ENCODE measurements around the gene KMT2C.
A peak's percentile ranks its signal among the peaks of the same experiment; 100 is the strongest.
"Not testable (repeated sequence)": the region's sequence is repeated elsewhere in the genome, so short reads cannot be mapped to it uniquely, and the experiment has no call there.

KMT2C gene

GRCh38 chr7:152286972-152287371, 148.8 kb downstream of the KMT2C start:
- not testable (repeated sequence) for DNase-seq

- peak; percentile 11 for DNase-seq
Measured at GRCh38 chr7:152286219-152286618, 149.6 kb downstream of the KMT2C start.

GRCh38 chr7:152284998-152285397, 150.8 kb downstream of the KMT2C start:
- not testable (repeated sequence) for DNase-seq

- not testable (repeated sequence) for DNase-seq
Measured at GRCh38 chr7:152277687-152278086, 158.1 kb downstream of the KMT2C start.

GRCh38 chr7:152270427-152270826, 165.4 kb downstream of the KMT2C start:
- not testable (repeated sequence) for DNase-seq

- not testable (repeated sequence) for DNase-seq
Measured at GRCh38 chr7:152266859-152267258, 168.9 kb downstream of the KMT2C start.

GRCh38 chr7:152264915-152265314, 170.9 kb downstream of the KMT2C start:
- DNase-seq: not testable (repeated sequence)

- DNase-seq: not testable (repeated sequence)
Measured at GRCh38 chr7:152262146-152262545, 173.7 kb downstream of the KMT2C start.

GRCh38 chr7:152259645-152260044, 176.2 kb downstream of the KMT2C start:
- DNase-seq: not testable (repeated sequence)

GRCh38 chr7:152247851-152248250, 188.0 kb downstream of the KMT2C start:
- not testable (repeated sequence) for DNase-seq

- DNase-seq: not testable (repeated sequence)
Measured at GRCh38 chr7:152245417-152245816, 190.4 kb downstream of the KMT2C start.

GRCh38 chr7:152243464-152243863, 192.3 kb downstream of the KMT2C start:
- DNase-seq: not testable (repeated sequence)

GRCh38 chr7:152241301-152241700, 194.5 kb downstream of the KMT2C start:
- not testable (repeated sequence) for DNase-seq

GRCh38 chr7:152236306-152236705, 199.5 kb downstream of the KMT2C start:
- DNase-seq: not testable (repeated sequence)

- not testable (repeated sequence) for DNase-seq
Measured at GRCh38 chr7:152234421-152234820, 201.4 kb downstream of the KMT2C start.

- DNase-seq: no peak
Measured at GRCh38 chr7:152231089-152231488, 204.7 kb downstream of the KMT2C start.

- not testable (repeated sequence) for DNase-seq
Measured at GRCh38 chr7:152219556-152219955, 216.2 kb downstream of the KMT2C start.

- DNase-seq: not testable (repeated sequence)
Measured at GRCh38 chr7:152208766-152209165, 227.0 kb downstream of the KMT2C start.

- DNase-seq: not testable (repeated sequence)
Measured at GRCh38 chr7:152204417-152204816, 231.4 kb downstream of the KMT2C start.

- DNase-seq: no peak
Measured at GRCh38 chr7:152203095-152203494, 232.7 kb downstream of the KMT2C start.

- DNase-seq: no peak
Measured at GRCh38 chr7:152202056-152202455, 233.7 kb downstream of the KMT2C start.

GRCh38 chr7:152200395-152200794, 235.4 kb downstream of the KMT2C start:
- DNase-seq: no peak

- DNase-seq: no peak
Measured at GRCh38 chr7:152196391-152196790, 239.4 kb downstream of the KMT2C start.

GRCh38 chr7:152193880-152194279, 241.9 kb downstream of the KMT2C start:
- DNase-seq: no peak

- no peak for DNase-seq
Measured at GRCh38 chr7:152189061-152189460, 246.7 kb downstream of the KMT2C start.

- DNase-seq: no peak
Measured at GRCh38 chr7:152185558-152185957, 250.2 kb downstream of the KMT2C start.

Data from OCI-M1 (cell line).